K562 (cell line): ENCODE measurements around the gene SETDB1. TPM values are rescaled to one million over a fixed set of nuclear protein-coding genes. Genes with fewer than 3 reads are reported as not detected.

Experiments
- ARID1B ChIP-seq: fragments of 450-650 bp; IDR thresholded peaks from 2 replicates; pipeline ENCODE4 v1.6.1; 2016; ENCODE audit warnings: antibody characterized with exemption, mild to moderate bottlenecking, inconsistent platforms
- CXXC5 ChIP-seq: fragments of 250-450 bp; sonication (Bioruptor Pico); IDR thresholded peaks from 2 replicates; pipeline ENCODE4 v1.8.0; 2022; ENCODE audit warnings: inconsistent platforms, mild to moderate bottlenecking, moderate library complexity
- HDAC2 ChIP-seq: fragments of 450-650 bp; IDR thresholded peaks from 2 replicates; pipeline ENCODE4 v1.6.1; 2016; ENCODE audit warnings: mild to moderate bottlenecking
- MAX ChIP-seq: sonication (generic); formaldehyde crosslinking; IDR thresholded peaks from 2 replicates; pipeline ENCODE4 v1.9.0; 2022; ENCODE audit warnings: mild to moderate bottlenecking, missing genetic modification reagents
- PRDM10 ChIP-seq: fragments of 450-650 bp; IDR thresholded peaks from 2 replicates; pipeline ENCODE4 v1.6.1; 2018; ENCODE audit not compliant: partially characterized antibody
- RHOXF2B ChIP-seq: fragments of 250-450 bp; sonication (Bioruptor Pico); conservative IDR thresholded peaks from 2 replicates; pipeline ENCODE4 v1.5.1; 2021
- TOE1 ChIP-seq, 2 experiments: fragments of 450-650 bp in 1 of 2; sonication (generic) in 1 of 2; formaldehyde crosslinking in 1 of 2; IDR thresholded peaks; 2 replicates each; pipeline versions ENCODE4 v1.7.1 to v1.8.0; 2016 to 2022; ENCODE audit warnings: borderline replicate concordance in 2 of 2, mild to moderate bottlenecking in 2 of 2, antibody characterized with exemption in 1 of 2, inconsistent platforms in 1 of 2, low read depth in 1 of 2, missing genetic modification reagents in 1 of 2, moderate library complexity in 1 of 2
- ZBED1 ChIP-seq: IDR thresholded peaks from 2 replicates; pipeline ENCODE4 v1.6.1; 2014
- polyA plus RNA-seq, 8 experiments: library from polyadenylated mRNA; depleted of rRNA in 4 of 8; stranded (reverse) in 5 of 8; unstranded in 3 of 8; fragments of >200 nt; fragmentation: Nextera tagmentation in 2 of 8; fragmentation: Illumina TruSeq in 1 of 8; extraction: Ambion mirVana in 2 of 8; extraction: Trizol in 1 of 8; gene quantifications; 2 replicates each; pipeline versions ENCODE4 v1.2.1 to v1.2.3, GENCODE V29; 2011 to 2014; ENCODE audit warnings: inconsistent platforms in 1 of 8, missing spikeins in 1 of 8
- total RNA-seq, 7 experiments: library from RNA; depleted of rRNA in 6 of 7; stranded (reverse); fragments of >200 nt in 6 of 7; fragmentation: Illumina TruSeq in 2 of 7; extraction: Trizol in 2 of 7; gene quantifications; 2 replicates each; pipeline versions ENCODE4 v1.2.1 to v1.2.3, GENCODE V29; 2011 to 2021; ENCODE audit warnings: low replicate concordance in 1 of 7
- TF ChIP-seq, protein P1 (sequence below): sonication (generic); formaldehyde crosslinking; IDR thresholded peaks from 2 replicates; pipeline ENCODE4 v1.5.0; 2020; ENCODE audit warnings: missing genetic modification reagents
- TF ChIP-seq, protein P2 (sequence below), 2 experiments: fragments of 450-650 bp in 1 of 2; sonication (generic) in 1 of 2; formaldehyde crosslinking in 1 of 2; IDR thresholded peaks; 2 replicates each; pipeline versions ENCODE4 v1.7.1 to v1.9.0; 2016 to 2022; ENCODE audit warnings: inconsistent platforms in 1 of 2, mild to moderate bottlenecking in 1 of 2, missing genetic modification reagents in 1 of 2
- TF ChIP-seq, protein P3 (sequence below): sonication (generic); formaldehyde crosslinking; IDR thresholded peaks from 2 replicates; pipeline ENCODE4 v1.8.0; 2022; ENCODE audit warnings: mild to moderate bottlenecking, missing genetic modification reagents

SETDB1 gene
- total and polyA plus RNA-seq, 9 of the 15 experiments (the other 6 are each of a cell fraction or from before 2014, with no cell fraction given), result 21.5 to 64.4 (median 42.0) TPM

- TF ChIP-seq PRDM10, result peak; percentile 97
- 0 out of 2 replicates have a peak, but pooled peaks have one; percentile 22 for TF ChIP-seq MAX (CRISPR knock-in tag)
- TF ChIP-seq, protein P1, sequence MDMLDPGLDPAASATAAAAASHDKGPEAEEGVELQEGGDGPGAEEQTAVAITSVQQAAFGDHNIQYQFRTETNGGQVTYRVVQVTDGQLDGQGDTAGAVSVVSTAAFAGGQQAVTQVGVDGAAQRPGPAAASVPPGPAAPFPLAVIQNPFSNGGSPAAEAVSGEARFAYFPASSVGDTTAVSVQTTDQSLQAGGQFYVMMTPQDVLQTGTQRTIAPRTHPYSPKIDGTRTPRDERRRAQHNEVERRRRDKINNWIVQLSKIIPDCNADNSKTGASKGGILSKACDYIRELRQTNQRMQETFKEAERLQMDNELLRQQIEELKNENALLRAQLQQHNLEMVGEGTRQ (CRISPR knock-in tag), result peak; percentile 73
- peak; percentile 18; the same call in 1 of the 2 replicates for TF ChIP-seq CXXC5 (CRISPR knock-in tag)
- TF ChIP-seq, protein P2, sequence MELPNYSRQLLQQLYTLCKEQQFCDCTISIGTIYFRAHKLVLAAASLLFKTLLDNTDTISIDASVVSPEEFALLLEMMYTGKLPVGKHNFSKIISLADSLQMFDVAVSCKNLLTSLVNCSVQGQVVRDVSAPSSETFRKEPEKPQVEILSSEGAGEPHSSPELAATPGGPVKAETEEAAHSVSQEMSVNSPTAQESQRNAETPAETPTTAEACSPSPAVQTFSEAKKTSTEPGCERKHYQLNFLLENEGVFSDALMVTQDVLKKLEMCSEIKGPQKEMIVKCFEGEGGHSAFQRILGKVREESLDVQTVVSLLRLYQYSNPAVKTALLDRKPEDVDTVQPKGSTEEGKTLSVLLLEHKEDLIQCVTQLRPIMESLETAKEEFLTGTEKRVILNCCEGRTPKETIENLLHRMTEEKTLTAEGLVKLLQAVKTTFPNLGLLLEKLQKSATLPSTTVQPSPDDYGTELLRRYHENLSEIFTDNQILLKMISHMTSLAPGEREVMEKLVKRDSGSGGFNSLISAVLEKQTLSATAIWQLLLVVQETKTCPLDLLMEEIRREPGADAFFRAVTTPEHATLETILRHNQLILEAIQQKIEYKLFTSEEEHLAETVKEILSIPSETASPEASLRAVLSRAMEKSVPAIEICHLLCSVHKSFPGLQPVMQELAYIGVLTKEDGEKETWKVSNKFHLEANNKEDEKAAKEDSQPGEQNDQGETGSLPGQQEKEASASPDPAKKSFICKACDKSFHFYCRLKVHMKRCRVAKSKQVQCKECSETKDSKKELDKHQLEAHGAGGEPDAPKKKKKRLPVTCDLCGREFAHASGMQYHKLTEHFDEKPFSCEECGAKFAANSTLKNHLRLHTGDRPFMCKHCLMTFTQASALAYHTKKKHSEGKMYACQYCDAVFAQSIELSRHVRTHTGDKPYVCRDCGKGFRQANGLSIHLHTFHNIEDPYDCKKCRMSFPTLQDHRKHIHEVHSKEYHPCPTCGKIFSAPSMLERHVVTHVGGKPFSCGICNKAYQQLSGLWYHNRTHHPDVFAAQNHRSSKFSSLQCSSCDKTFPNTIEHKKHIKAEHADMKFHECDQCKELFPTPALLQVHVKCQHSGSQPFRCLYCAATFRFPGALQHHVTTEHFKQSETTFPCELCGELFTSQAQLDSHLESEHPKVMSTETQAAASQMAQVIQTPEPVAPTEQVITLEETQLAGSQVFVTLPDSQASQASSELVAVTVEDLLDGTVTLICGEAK (IDR thresholded peaks at IDR 0.05), result 0 out of 2 replicates have a peak, but pooled peaks have one; percentile 28
- TF ChIP-seq, protein P2 (CRISPR knock-in tag; IDR thresholded peaks at IDR 0.05), result no peak
- TF ChIP-seq HDAC2, result peak; percentile 41; the same call in 1 of the 2 replicates
- TF ChIP-seq TOE1 (IDR thresholded peaks at IDR 0.05; ENCODE audit: borderline replicate concordance), result peak; percentile 80
- no peak for TF ChIP-seq TOE1 (CRISPR knock-in tag; IDR thresholded peaks at IDR 0.05; ENCODE audit: borderline replicate concordance, low read depth)
- TF ChIP-seq ARID1B, result peak; percentile 54
- 0 out of 2 replicates have a peak, but pooled peaks have one; percentile 42 for TF ChIP-seq RHOXF2B (CRISPR knock-in tag)
- TF ChIP-seq ZBED1, result no peak
- TF ChIP-seq, protein P3, sequence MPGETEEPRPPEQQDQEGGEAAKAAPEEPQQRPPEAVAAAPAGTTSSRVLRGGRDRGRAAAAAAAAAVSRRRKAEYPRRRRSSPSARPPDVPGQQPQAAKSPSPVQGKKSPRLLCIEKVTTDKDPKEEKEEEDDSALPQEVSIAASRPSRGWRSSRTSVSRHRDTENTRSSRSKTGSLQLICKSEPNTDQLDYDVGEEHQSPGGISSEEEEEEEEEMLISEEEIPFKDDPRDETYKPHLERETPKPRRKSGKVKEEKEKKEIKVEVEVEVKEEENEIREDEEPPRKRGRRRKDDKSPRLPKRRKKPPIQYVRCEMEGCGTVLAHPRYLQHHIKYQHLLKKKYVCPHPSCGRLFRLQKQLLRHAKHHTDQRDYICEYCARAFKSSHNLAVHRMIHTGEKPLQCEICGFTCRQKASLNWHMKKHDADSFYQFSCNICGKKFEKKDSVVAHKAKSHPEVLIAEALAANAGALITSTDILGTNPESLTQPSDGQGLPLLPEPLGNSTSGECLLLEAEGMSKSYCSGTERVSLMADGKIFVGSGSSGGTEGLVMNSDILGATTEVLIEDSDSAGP (CRISPR knock-in tag), result no peak
Measured at GRCh38 chr1:151001602-151002001, 75.4 kb downstream of the SETDB1 start (continued).
